GM21367 (cell line): ENCODE results near the gene SLIT1.

ENCODE experiments used
- ATAC-seq: cut with Tn5 transposase; IDR thresholded peaks from one replicate; pipeline ENCODE4 v1.9.1; 2021; ENCODE audit not compliant: unreplicated experiment

The SLIT1 gene

DNA sequence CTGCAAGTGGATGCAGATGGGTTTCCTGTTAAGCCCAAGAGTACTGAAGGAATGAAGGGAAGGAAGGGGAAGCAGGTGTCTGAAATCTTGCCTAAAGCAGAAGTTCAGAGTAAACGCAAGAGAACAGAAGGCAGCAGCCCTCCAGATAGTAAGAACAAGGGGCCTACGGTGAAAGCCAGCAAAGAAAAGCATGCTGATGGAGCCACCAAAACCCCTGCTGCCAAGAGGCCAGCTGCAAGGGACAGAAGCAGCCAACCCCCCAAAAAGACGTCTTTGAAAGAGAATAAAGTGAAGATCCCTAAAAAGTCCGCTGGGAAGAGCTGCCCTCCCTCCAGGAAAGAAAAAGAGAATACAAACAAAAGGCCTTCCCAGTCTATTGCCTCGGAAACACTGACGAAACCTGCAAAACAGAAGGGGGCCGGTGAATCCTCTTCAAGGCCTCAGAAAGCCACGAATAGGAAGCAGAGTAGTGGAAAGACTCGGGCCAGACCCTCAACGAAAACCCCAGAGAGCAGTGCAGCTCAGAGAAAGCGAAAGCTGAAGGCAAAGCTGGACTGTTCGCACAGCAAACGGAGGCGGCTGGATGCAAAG lies 201.1 kb downstream of the SLIT1 start:
- no peak for ATAC-seq

GRCh38 chr10:96982149-96982930 lies 203.4 kb downstream of the SLIT1 start:
- no peak for ATAC-seq

DNA sequence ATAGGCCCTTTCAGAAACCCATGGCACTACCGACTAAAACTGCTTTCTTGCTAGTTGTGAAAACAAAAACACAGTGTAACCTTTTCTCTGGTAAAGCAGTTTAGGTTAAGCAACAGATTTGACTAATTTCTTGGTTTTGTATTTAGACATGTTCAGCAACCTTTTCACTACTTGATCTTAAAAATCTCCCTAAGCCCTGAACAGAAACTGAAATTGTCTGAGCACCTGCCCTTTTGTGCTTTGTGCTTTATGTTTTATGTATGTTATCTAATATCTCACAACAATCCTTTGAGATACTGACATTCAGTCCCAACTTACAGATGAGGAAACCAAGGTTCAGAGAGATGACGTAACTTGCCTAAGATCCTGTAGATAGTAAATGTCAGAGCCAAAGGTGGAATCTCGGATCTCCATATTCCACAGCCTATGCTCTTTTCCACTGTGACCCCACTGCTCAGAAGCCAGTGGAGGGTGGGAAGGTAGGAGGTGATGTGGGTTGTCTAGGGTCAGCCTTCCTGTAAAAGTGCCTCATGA lies 207.1 kb downstream of the SLIT1 start:
- ATAC-seq = peak; percentile 57

DNA sequence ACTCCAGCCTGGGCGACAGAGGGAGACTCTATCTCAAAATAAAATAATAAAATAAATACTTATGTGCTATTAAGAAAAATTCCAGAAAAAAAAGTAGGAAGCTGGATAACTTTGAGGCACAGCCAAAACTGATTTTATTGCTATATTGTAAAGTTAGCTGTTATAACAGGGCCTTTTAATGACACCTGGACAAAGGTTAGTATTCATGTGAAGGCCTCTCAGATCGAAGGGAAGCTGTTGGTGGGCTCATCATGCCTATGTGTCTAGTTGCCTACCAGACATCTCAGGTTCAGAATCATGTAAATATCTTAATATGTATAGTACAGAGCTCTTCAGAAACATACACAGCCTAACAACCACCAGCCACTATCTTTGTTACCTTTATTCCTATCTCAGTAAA lies 210.6 kb downstream of the SLIT1 start:
- ATAC-seq = no peak

GRCh38 chr10:96973809-96974747 lies 211.7 kb downstream of the SLIT1 start:
- no peak for ATAC-seq

GRCh38 chr10:96972264-96972663 lies 213.5 kb downstream of the SLIT1 start:
- ATAC-seq = no peak

GRCh38 chr10:96971324-96971723 lies 214.4 kb downstream of the SLIT1 start:
- ATAC-seq = no peak

- ATAC-seq = no peak
Measured at GRCh38 chr10:96968682-96969423, 216.9 kb downstream of the SLIT1 start.

DNA sequence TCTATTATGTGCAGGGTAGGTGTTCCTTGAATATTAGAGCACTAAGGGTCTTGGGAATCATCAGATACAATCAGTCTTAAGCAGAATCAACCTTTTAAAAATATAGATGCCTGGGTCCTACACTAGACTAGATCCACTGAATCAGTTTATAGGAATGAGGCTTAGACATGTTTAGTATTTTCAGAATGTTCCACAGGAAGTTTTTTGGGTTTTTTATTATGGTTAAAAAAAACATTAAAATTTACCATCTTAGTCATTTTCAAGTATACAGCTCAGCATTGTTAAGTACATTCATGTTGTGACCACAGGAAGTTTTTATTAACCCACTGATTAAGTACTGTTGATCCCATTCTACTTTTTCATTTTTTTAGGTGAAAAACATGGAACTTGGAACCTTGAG lies 217.9 kb downstream of the SLIT1 start:
- no peak for ATAC-seq

DNA sequence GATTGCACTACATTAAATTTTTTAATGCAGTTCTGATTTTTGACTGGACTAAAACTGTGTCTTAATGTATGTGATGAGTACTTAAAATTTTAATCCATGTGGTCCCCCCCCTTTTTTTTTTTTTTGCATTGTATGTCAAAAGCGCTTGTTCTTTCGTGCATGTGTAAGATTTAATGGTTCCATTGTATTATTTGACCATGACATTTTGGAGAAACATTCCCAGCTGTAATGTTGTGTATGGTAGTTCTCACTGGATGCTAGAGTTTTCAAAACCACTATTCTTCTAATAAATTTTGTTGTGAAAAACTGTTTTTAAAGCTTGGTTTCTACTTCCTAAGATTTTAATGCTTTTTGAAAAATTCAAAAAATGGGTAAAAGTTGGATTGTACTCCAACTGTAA lies 221.6 kb downstream of the SLIT1 start:
- no peak for ATAC-seq

DNA sequence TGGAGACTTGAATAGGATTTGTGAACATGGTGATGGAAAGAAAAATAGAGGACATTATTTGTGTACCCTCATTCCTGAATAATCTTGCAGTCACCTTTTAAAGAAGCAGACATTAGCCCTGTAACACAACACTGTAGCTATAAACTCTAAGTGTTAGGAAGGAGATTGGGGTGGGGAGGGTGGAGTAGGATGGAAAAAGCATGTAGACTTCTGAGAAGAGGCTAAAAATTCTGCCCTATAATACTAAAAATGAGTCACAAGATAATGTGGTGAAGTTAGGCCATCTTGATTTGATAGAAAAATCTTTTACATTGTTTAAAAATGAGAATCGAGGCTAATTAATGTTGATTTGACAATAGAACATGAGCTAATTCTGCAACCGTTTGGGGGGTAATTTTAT lies 224.9 kb downstream of the SLIT1 start:
- no peak for ATAC-seq

DNA sequence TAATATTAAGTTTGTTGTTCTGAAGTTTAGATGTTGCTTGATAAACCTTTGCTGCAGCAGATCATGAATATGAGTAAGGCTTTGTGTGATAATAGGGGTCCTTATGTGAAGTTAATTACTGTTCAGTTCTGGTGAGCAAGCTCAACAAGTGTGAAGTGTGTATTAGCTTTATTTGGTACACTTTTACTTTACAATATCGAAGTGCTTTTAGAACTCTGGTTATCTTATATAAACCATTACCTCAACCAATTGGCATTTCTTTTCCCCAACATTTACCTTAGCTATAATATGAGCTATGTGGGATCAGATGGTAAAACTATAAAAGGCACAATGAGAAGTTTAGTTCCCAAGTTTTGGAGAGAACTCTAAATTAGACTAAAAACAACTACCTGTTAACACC lies 226.0 kb downstream of the SLIT1 start:
- ATAC-seq = no peak

DNA sequence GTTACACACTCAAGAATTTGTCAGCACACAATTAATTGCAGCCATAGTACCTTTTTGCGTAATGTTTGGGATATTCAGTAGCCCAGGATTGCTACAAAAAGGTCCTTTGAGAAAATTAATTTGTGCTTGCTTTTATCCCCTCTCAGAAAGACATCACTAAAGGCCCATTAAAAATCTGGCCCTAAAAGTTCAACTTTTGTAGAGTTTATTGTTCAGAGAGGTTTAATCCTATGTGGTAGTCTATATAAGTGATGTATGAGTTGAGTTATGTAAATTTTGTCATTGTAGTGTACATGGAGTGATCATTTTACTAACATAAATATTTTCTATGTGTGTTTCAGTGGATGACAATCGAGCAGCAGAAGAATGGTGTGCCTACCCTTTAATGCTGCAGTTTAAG lies 227.7 kb downstream of the SLIT1 start:
- no peak for ATAC-seq

GRCh38 chr10:96955794-96956193 lies 230.0 kb downstream of the SLIT1 start:
- ATAC-seq = no peak

GRCh38 chr10:96951954-96952353 lies 233.8 kb downstream of the SLIT1 start:
- no peak for ATAC-seq

- ATAC-seq = no peak
Measured at GRCh38 chr10:96949039-96949683, 236.6 kb downstream of the SLIT1 start.
